AG08395 (cell line): ENCODE measurements around the gene THADA.
"Not testable (repeated sequence)": the region's sequence is repeated elsewhere in the genome, so short reads cannot be mapped to it uniquely, and the experiment has no call there.

Experiments used
- DNase-seq: peaks from one replicate; pipeline ENCODE4 v3.0.0; 2012; ENCODE audit warnings: mixed read lengths, low spot score

Gene THADA, protein sequence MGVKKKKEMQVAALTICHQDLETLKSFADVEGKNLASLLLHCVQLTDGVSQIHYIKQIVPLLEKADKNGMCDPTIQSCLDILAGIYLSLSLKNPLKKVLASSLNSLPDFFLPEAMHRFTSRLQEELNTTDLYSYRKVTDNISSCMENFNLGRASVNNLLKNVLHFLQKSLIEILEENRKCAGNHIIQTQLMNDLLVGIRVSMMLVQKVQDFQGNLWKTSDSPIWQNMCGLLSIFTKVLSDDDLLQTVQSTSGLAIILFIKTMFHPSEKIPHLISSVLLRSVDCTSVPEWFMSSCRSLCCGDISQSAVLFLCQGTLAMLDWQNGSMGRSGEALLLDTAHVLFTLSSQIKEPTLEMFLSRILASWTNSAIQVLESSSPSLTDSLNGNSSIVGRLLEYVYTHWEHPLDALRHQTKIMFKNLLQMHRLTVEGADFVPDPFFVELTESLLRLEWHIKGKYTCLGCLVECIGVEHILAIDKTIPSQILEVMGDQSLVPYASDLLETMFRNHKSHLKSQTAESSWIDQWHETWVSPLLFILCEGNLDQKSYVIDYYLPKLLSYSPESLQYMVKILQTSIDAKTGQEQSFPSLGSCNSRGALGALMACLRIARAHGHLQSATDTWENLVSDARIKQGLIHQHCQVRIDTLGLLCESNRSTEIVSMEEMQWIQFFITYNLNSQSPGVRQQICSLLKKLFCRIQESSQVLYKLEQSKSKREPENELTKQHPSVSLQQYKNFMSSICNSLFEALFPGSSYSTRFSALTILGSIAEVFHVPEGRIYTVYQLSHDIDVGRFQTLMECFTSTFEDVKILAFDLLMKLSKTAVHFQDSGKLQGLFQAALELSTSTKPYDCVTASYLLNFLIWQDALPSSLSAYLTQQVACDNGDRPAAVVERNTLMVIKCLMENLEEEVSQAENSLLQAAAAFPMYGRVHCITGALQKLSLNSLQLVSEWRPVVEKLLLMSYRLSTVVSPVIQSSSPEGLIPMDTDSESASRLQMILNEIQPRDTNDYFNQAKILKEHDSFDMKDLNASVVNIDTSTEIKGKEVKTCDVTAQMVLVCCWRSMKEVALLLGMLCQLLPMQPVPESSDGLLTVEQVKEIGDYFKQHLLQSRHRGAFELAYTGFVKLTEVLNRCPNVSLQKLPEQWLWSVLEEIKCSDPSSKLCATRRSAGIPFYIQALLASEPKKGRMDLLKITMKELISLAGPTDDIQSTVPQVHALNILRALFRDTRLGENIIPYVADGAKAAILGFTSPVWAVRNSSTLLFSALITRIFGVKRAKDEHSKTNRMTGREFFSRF (N-terminal part only)

GRCh38 chr2:43595603-43596412 is at the start of gene THADA:
Gene THADA, minus strand, starts transcription at chr2:43596038. Its CDS starts 3,646 bp downstream, at chr2:43592392.
- peak; percentile 98 for DNase-seq

DNA sequence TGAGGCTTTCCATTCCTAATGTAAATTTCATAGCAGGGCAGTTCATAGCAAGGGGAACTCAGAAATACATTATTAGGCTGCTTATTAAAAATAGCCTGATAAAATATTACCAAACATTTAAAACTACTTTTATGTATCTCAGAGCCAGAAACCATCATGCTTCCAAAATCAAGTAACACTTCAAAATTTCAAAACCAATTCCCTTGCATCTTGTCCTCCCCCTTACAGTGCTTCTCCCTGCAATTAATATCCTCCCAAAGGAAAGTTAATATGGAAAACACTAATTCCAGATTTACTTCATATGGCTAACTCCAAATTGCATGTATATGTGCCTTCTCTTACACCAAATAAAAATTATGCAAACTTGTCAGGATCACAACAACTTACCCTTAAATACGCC is 47.8 kb upstream of the THADA start:
- DNase-seq, result no peak

- no peak for DNase-seq
These were observed 46.5 kb upstream of the THADA start for GRCh38 chr2:43642363-43642762.

- peak; percentile 98 for DNase-seq
These were observed 41.4 kb upstream of the THADA start, which contains the start of gene PLEKHH2 for GRCh38 chr2:43637030-43637803. Gene PLEKHH2, plus strand, starts transcription at chr2:43637260. Its CDS starts 7,414 bp downstream, at chr2:43644674.

DNA sequence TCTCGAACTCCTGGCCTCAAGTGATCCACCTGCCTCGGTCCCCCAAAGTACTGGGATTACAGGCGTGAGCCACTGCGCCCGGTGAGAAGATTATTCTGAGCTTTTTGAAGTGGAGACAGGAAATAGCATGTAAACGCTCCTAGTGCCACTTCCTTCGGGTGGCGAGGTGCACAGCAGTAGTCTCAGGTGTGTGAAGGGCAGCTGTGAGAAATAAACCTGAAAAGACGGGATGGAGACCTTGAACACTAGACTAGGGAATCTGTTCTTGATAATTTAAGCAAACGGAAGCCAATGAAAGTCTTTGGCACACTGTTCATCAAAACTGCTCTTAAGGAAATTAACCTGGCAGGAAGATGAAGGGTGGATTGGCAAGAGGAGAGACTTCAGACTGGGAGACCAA is 40.8 kb upstream of the THADA start:
- DNase-seq, result no peak

GRCh38 chr2:43636153-43636552 is 40.3 kb upstream of the THADA start:
- DNase-seq, result not testable (repeated sequence)

DNA sequence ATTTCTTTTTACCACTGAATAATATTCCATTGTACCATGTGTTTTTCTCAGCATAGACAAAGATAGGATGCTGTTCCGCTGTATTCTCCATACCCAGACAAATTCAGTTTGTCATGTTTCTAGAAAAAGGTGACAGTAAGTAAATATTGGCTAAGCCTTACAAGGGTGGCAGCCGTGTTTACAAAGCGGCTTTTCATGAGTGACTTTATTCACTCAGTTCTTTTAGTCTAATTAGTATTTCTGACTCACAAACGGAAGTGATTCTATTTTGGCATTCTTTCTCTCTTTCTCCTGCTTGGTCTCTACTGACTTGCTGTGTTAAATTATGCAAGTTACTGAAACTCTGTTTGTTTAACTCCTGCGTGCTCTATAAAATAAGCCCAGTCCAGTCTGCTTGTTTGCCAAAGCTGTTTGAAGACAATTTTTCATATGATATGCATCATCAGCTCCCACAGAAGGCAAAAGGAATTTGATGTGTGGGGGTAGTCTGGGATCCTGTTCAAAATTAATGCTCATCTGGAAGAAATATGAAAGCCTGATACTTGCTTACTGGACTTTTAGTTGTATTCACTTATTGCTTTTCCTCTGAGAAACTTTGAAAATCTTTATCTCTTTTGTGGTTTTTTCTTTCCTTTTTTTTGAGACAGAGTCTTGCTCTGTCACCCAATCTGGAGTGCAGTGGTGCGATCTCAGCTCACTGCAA is 38.9 kb upstream of the THADA start:
- peak; percentile 49 for DNase-seq

- DNase-seq, result no peak
These were observed 35.9 kb upstream of the THADA start for GRCh38 chr2:43631618-43632317.

DNA sequence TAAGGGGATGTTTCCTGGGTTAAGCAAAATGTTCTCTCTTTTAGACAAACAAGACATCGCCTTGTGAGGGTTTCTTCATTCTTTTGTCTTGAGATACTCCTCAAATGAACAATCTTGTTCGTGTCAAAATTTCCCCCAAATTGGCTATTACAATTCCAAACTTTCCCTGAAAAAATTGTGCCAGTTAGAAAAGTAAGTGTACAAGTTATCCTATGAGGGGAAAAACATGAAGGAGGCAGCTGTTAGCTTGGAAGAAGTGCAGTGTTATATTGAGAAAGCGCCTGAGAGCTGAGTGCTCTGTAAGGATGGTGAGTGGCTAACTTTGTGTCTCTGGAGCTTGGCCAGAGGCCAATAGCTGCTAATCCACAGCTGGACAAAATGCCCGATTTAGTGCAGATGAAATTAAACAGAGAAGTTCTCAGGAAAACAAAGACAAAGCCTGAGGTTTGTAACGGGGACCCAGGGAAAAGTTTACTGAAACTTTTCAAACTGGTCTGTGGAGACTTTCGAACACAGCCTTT is 27.2 kb upstream of the THADA start:
- no peak for DNase-seq

DNA sequence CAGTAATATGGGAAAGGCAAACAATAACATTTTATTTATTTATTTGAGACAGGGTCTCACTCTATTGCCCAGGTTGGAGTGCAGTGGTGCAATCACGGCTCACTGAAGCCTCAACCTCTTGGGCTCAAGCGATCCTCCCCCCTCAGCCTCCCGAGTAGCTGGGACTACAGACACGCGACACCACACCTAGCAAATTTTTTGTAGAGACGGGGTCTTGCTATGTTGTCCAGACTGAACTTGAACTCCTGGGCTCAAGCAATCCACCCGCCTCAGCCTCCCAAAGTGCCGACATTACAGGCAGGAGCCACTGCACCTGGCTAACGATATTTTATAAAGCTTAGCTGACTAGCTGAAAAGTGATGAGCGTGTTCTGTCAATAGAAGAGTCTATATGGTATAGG is 23.7 kb upstream of the THADA start:
- DNase-seq, result no peak

DNA sequence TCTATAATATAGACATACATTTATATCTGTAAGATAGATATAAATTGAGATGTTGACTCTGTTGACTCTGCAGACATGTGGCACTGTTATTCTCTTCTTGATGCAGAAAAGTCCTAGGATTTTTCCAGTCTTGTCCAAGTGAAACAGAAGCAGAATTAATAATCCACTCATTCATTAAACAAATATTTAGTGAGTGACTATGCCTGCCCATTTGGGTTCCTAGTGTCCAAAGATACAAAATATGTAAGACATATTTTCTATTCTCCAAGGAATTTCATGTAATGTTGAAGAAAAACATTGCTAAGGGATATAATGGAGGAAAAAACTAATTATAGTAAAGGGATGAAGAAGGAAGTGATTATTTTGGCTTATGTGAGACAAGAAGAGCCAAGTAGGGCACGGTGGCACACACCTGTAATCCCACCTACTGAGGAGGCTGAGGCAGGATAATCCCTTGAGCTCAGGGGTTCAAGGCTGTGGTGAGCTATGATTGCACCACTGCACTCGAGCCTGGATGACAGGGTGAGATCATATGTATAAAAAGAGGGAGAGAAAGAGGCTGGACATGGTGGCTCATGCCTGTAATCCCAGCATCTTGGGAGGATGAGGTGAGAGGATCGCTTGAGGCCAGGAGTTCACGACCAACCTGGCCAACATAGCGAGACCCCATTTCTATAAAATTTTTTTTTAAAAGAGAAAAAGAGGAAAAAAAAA is 21.3 kb upstream of the THADA start:
- DNase-seq, result no peak

DNA sequence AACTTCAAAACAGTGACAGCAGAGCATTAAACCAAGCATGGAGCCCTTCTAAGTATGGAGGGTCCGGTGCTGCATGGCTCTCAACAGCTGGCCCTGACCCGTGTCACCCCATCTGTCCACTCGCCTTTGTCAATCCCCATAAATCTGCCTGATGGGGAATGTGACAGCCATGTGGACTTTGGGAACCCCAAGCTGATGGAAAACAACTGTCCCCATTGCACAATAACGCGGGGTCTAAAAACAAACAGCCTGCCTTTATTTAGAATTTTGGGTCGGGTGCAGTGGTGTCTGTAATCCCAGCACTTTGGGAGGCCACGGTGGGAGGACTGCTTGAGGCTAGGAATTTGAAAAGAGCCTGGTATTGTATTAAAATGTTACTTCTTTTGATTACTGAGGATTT is 17.1 kb upstream of the THADA start:
- no peak for DNase-seq

DNA sequence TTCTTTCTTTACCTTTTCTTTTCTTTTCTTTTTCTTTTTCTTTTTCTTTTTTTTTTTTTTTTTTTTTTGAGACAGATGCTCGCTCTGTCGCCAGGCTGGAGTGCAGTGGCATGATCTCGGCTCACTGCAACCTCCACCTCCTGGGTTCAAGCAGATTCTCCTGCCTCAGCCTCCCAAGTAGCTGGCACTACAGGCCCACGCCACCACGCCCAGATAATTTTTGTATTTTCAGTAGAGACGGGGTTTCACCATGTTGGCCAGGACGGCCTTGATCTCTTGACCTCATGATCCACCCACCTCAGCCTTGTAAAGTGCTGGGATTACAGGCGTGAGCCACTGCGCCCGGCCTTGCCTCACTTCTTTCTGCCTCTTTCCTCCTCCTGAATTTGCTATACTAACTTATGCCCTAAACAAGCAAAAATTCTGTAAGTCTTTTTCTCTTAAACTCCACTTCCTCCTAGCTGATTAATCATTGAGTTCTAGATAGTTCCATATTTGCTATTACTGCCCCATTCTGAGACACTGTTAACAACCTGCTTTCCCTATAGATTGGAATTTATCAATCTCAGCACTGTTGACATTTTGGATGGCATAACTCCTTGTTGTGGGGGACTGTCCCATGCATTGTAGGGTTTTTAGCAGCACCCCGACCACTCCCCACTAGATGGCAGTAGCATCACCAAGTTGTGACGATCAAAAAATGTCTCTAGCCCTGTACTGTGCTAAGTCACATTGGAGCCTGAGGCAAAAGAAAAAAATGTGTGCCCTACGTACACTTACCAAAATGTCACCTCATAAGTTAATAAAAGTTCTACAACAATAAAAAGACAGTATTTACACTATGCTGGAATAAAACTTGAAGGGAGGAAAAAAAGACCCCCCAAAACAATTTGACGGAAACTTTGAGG is 16.4 kb upstream of the THADA start:
- DNase-seq, result peak; percentile 75

- DNase-seq, result no peak
These were observed 14.5 kb upstream of the THADA start for GRCh38 chr2:43610361-43610760.

DNA sequence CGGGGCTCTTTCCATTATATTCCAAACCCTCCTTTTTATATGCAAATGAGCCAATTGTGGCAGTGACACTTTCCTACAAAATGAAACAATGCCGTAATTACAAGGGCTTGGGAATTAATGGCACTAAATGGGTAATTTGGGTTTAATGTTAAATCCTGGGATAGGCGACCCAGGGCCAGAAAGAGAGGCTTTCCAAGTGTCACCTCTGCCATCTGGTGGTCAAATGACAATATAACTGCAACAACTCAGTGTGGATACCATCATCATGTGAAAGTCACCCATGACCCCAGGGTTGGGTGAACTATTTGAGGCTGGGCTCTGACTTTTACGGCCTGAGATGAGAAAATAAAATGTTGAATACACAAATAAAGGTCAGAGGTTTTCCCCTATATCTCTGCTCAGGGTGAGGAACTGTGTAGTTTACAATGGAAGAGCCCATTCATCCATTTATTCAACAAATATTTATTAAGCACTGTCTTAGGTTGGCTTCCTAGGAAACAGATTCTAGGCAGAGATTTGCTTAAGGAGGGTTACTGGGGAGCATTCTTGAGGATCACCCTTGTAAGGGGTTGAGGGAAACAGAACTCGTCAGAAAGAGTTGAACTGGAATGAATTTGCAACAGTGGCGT is 13.6 kb upstream of the THADA start:
- DNase-seq, result peak; percentile 62

- no peak for DNase-seq
These were observed 10.0 kb upstream of the THADA start for GRCh38 chr2:43605851-43606250.
